Measurements from ENCODE around the gene POLR1D.

Gene POLR1D

DNA sequence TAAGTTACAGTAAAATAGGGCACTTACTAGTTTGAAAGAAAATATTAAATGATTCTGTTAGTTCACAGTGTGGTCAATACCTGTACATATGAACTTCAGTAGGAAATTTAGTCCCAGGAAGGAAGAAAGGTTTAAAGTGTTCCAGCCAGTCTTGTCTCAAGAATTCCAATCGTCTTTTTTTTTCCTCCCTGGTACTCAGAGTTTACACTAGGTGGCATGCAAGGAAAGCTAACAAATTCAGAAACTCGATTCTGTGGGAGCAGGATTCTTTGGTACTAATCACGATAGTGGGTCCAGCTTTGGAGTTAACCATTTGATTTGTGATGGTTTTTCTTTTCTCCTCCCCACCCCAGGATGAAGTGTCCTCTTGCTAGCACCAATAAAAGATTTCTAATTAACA lies 43.6 kb downstream of the POLR1D start:
- in situ Hi-C loops (cut with MboI; ENCODE audit: low pct_unique_long_range_greater_than_20kb, low sequenced_read_pairs), result no loop called here
- DNase-seq, result no peak

- in situ Hi-C loops (cut with MboI; ENCODE audit: low pct_unique_long_range_greater_than_20kb, low sequenced_read_pairs), result no loop called here
These were observed 44.1 kb downstream of the POLR1D start for GRCh38 chr13:27665761-27666160.

GRCh38 chr13:27666951-27667350 lies 45.3 kb downstream of the POLR1D start:
- DNase-seq, result no peak
- in situ Hi-C loops (cut with MboI; ENCODE audit: low pct_unique_long_range_greater_than_20kb, low sequenced_read_pairs), result no loop called here

More at GRCh38 chr13:27665761-27666160, 44.1 kb downstream of the POLR1D start:
- DNase-seq, result no peak

DNA sequence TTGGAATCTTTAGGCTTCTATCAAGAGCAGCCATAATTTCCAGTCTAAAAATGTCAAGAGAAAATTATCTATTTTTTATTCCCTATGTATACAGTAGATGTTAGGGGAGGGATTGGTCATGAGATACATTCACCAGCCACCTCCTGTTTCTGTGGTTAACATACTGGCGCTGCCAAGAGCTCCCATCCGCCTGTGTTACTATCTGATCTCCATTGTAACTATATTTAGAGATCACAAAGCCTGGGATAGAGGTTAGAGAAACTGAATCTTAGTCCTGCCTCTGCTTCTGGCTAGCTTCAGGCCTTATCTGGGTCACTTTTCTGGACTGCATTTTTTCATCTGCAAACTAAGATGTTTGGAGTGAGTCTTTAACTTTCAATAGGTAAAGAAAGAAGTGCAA lies 46.3 kb downstream of the POLR1D start:
- DNase-seq, result peak; percentile 9
- in situ Hi-C loops (cut with MboI; ENCODE audit: low pct_unique_long_range_greater_than_20kb, low sequenced_read_pairs), result no loop called here

GRCh38 chr13:27670861-27671260 lies 49.2 kb downstream of the POLR1D start:
- no peak for DNase-seq
- in situ Hi-C loops (cut with MboI; ENCODE audit: low pct_unique_long_range_greater_than_20kb, low sequenced_read_pairs), result no loop called here

DNA sequence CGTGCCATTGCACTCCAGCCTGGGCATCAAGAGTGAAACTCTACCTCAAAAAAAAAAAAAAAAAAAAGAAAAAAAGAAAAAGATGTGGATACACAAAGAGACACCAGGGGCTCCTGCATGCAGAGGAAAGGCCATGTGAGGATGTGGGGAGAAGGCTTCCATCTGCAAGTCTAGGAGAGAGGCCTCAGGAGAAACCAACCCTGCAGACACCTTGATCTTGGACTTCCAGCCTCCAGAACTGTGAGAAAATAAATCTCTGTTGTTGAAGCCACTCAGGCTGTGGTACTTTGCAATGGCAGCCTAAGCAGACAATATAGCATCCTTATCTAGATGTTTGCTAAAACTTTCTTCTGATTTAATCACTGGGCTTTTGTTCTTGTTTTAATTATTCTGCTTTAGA lies 50.3 kb downstream of the POLR1D start:
- in situ Hi-C loops (cut with MboI; ENCODE audit: low pct_unique_long_range_greater_than_20kb, low sequenced_read_pairs), result no loop called here
- DNase-seq, result no peak

All from KBM-7 (cell line).